HepG2 (cell line): Measurements from ENCODE around the gene FAM110A. TPM values are rescaled to one million over a fixed set of nuclear protein-coding genes. Genes with fewer than 3 reads are reported as not detected.
"Not testable (repeated sequence)": the region's sequence is repeated elsewhere in the genome, so short reads cannot be mapped to it uniquely, and the experiment has no call there.

ENCODE experiments used
- ATAC-seq: fragments of 200-7000 bp; cut with Tn5 transposase; 3 replicates; pipeline ENCODE4 v1.9.1; 2020; ENCODE audit warnings: mild to moderate bottlenecking, moderate library complexity
- BruUV-seq: library from RNA; stranded (reverse); fragments of 400-500 nt; replicated peaks from 2 replicates; lab custom pipeline; 2021; lab: Mats Ljungman, UMichigan
- CTCF ChIA-PET: fragments of 300-600 bp; formaldehyde crosslinking; extraction: SDS; loops from one replicate; lab custom pipeline; 2021; ENCODE audit warnings: low total read pairs, inconsistent platforms, low intra/inter-chr PET ratio; lab: Yijun Ruan, JAX
- POLR2A ChIA-PET: fragments of 350-600 bp; sonication (Branson Sonifier 250); formaldehyde crosslinking; loops from one replicate; lab custom pipeline; 2020; ENCODE audit warnings: antibody characterized with exemption, inconsistent platforms; lab: Yijun Ruan, JAX
- DNase-seq: peaks from one replicate; pipeline ENCODE4 v3.0.0-alpha.2; 2015; ENCODE audit warnings: low spot score
- FAIRE-seq: peaks from 3 replicates; lab custom pipeline; 2011; peaks lifted over from hg19 to GRCh38; lab: Jason Lieb, UNC
- H2AFZ ChIP-seq: one replicate; pipeline ENCODE4 v1.6.1; 2011; ENCODE audit warnings: low read length, inconsistent platforms
- H3K27ac ChIP-seq: fragments of 300-600 bp; 3 replicates; pipeline ENCODE4 v1.8.0; 2011; ENCODE audit warnings: mixed run types, mild to moderate bottlenecking, mixed read lengths, low read length, inconsistent platforms; ENCODE audit not compliant: insufficient read depth; ENCODE audit errors: extremely low read length
- H3K27me3 ChIP-seq, 2 experiments: fragments of 200-600 bp in 1 of 2; 2 replicates in 1 of 2; 3 replicates in 1 of 2; pipeline versions ENCODE4 v1.6.0 to v1.8.0; 2011; ENCODE audit warnings: low read length in 2 of 2, mild to moderate bottlenecking in 2 of 2, moderate library complexity in 2 of 2, inconsistent platforms in 1 of 2; ENCODE audit not compliant: insufficient read depth in 2 of 2, control insufficient read depth in 1 of 2
- H3K36me3 ChIP-seq, 2 experiments: fragments of 200-600 bp in 1 of 2; replicated peaks in 1 of 2; 2 replicates in 1 of 2; 3 replicates in 1 of 2; pipeline versions ENCODE4 v1.5.1 to v1.8.0; 2011; ENCODE audit warnings: low read length in 2 of 2, inconsistent platforms in 1 of 2; ENCODE audit not compliant: insufficient read depth in 2 of 2, control insufficient read depth in 1 of 2
- H3K4me1 ChIP-seq: 2 replicates; pipeline ENCODE4 v1.5.1; 2012; ENCODE audit warnings: low read length, inconsistent platforms; ENCODE audit not compliant: insufficient read depth
- H3K4me2 ChIP-seq: 2 replicates; pipeline ENCODE4 v1.6.0; 2011; ENCODE audit warnings: low read depth, low read length, inconsistent platforms
- H3K4me3 ChIP-seq, 3 experiments: fragments of 200-600 bp in 1 of 3; sonication (generic), shearing (Covaris generic) in 1 of 3; replicated peaks in 1 of 3; 2 replicates each; pipeline ENCODE4 v1.5.1; 2011 to 2016; ENCODE audit warnings: low read length in 3 of 3, inconsistent platforms in 2 of 3, low read depth in 2 of 3, mild to moderate bottlenecking in 2 of 3, control low read depth in 1 of 3, mixed read lengths in 1 of 3; ENCODE audit not compliant: insufficient read depth in 1 of 3
- H3K79me2 ChIP-seq: one replicate; pipeline ENCODE4 v1.6.1; 2011; ENCODE audit warnings: low read length, inconsistent platforms; ENCODE audit not compliant: insufficient read depth
- H3K9ac ChIP-seq: 2 replicates; pipeline ENCODE4 v1.6.0; 2011; ENCODE audit warnings: mild to moderate bottlenecking, low read depth, low read length, inconsistent platforms; ENCODE audit not compliant: insufficient read depth
- H3K9me3 ChIP-seq: 2 replicates; pipeline ENCODE4 v1.5.1; 2012; ENCODE audit warnings: mild to moderate bottlenecking, low read length
- H4K20me1 ChIP-seq: 2 replicates; pipeline ENCODE4 v1.6.0; 2011; ENCODE audit warnings: inconsistent platforms, mild to moderate bottlenecking, low read length, moderate library complexity; ENCODE audit not compliant: insufficient read depth
- CBX1 ChIP-seq: IDR thresholded peaks from one replicate; pipeline ENCODE4 v1.6.1; 2016; ENCODE audit warnings: antibody characterized with exemption, low read depth
- CREM ChIP-seq, 2 experiments: sonication (generic) in 1 of 2; formaldehyde crosslinking in 1 of 2; IDR thresholded peaks; 2 replicates each; pipeline versions ENCODE4 v1.4.0 to v1.6.1; 2016 to 2020; ENCODE audit warnings: antibody characterized with exemption in 1 of 2, mild to moderate bottlenecking in 1 of 2, missing genetic modification reagents in 1 of 2
- MIXL1 ChIP-seq: IDR thresholded peaks from 2 replicates; pipeline ENCODE4 v1.6.1; 2016
- POLR2G ChIP-seq: fragments of 200-400 bp; formaldehyde crosslinking; IDR thresholded peaks from 2 replicates; pipeline ENCODE4 v1.6.1; 2018; ENCODE audit warnings: mild to moderate bottlenecking, low read depth, low read length, moderate library complexity
- SP2 ChIP-seq: sonication (generic); formaldehyde crosslinking; IDR thresholded peaks from 2 replicates; pipeline ENCODE4 v1.5.1; 2020; ENCODE audit warnings: mild to moderate bottlenecking, missing genetic modification reagents
- WGBS: methylation state at CpG from one replicate; pipeline ENCODE4 v1.1.6; 2017; ENCODE audit warnings: low lambda C conversion rate; 5-methylcytosine and 5-hydroxymethylcytosine counted together
- in situ Hi-C: cut with HindIII; loops from 2 replicates; pipeline ENCODE4 v1.10.0; 2017; ENCODE audit warnings: low pct_unique_long_range_greater_than_20kb; ENCODE audit not compliant: extremely low pct_ligation_motif_present
- intact Hi-C: fragments of 100-400 bp; cut with micrococcal nuclease; formaldehyde crosslinking; loops from one replicate; pipeline ENCODE4 v1.10.0; 2022; ENCODE audit not compliant: unreplicated experiment
- polyA plus RNA-seq, 8 experiments: library from polyadenylated mRNA; depleted of rRNA in 3 of 8; stranded (reverse) in 7 of 8; unstranded in 1 of 8; fragments of >200 nt; fragmentation: Illumina TruSeq in 4 of 8; extraction: Trizol in 4 of 8; gene quantifications; 2 replicates each; pipeline versions ENCODE4 v1.2.1 to v1.2.3, GENCODE V29; 2011 to 2016; ENCODE audit warnings: low read depth in 4 of 8, missing spikeins in 1 of 8, mixed read lengths in 1 of 8; ENCODE audit not compliant: insufficient read depth in 1 of 8
- total RNA-seq, 5 experiments: library from RNA; depleted of rRNA; stranded (reverse); fragments of >200 nt; fragmentation: Illumina TruSeq; extraction: Trizol; gene quantifications; 2 replicates each; pipeline ENCODE4 v1.2.3, GENCODE V29; 2016; ENCODE audit warnings: low read depth in 1 of 5
- TF ChIP-seq, protein P1 (sequence below): IDR thresholded peaks from 2 replicates; pipeline ENCODE4 v1.4.0; 2020; ENCODE audit warnings: mild to moderate bottlenecking, missing genetic modification reagents

Gene FAM110A
- total and polyA plus RNA-seq, 2 of the 13 experiments (the other 11 are each of a cell fraction or from before 2014, with no cell fraction given), result 1.9 TPM

GRCh38 chr20:826695-827323 is 6.7 kb upstream of the FAM110A start:
- H3K9ac ChIP-seq, result no peak overlapping the region
- no peak overlapping the region for H3K27ac ChIP-seq
- ChIA-PET CTCF (no interaction called here), POLR2A (no interaction called here)
- no TSS peak for BruUV-seq
- TF ChIP-seq SP2 (CRISPR knock-in tag) (no peak), CREM (IDR thresholded peaks at IDR 0.05) (no peak), CREM (CRISPR knock-in tag; IDR thresholded peaks at IDR 0.05) (no peak), POLR2G (no peak), CBX1 (no peak), MIXL1 (CRISPR knock-in tag) (no peak)
- TF ChIP-seq, protein P1, sequence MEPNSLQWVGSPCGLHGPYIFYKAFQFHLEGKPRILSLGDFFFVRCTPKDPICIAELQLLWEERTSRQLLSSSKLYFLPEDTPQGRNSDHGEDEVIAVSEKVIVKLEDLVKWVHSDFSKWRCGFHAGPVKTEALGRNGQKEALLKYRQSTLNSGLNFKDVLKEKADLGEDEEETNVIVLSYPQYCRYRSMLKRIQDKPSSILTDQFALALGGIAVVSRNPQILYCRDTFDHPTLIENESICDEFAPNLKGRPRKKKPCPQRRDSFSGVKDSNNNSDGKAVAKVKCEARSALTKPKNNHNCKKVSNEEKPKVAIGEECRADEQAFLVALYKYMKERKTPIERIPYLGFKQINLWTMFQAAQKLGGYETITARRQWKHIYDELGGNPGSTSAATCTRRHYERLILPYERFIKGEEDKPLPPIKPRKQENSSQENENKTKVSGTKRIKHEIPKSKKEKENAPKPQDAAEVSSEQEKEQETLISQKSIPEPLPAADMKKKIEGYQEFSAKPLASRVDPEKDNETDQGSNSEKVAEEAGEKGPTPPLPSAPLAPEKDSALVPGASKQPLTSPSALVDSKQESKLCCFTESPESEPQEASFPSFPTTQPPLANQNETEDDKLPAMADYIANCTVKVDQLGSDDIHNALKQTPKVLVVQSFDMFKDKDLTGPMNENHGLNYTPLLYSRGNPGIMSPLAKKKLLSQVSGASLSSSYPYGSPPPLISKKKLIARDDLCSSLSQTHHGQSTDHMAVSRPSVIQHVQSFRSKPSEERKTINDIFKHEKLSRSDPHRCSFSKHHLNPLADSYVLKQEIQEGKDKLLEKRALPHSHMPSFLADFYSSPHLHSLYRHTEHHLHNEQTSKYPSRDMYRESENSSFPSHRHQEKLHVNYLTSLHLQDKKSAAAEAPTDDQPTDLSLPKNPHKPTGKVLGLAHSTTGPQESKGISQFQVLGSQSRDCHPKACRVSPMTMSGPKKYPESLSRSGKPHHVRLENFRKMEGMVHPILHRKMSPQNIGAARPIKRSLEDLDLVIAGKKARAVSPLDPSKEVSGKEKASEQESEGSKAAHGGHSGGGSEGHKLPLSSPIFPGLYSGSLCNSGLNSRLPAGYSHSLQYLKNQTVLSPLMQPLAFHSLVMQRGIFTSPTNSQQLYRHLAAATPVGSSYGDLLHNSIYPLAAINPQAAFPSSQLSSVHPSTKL (CRISPR knock-in tag), result no peak
- ATAC-seq, result no peak
- H3K79me2 ChIP-seq, result no peaks in the 10 kb centered on the region
- no peaks in the 10 kb centered on the region for H4K20me1 ChIP-seq
- H3K36me3 ChIP-seq, result no peaks in the 10 kb centered on the region
- no peak overlapping the region for H3K4me2 ChIP-seq
- peaks cover 0 to 6% of the 10 kb centered on the region in 2 experiments; a peak in 1 of 5 replicates for H3K27me3 ChIP-seq
- H3K4me3 ChIP-seq, result no peak overlapping the region
- WGBS, result 52% methylated on average over 7 of the region's 7 CpGs
- H3K4me1 ChIP-seq, result 0 out of 2 replicates have a peak, but pooled peaks cover 7% of the 10 kb centered on the region
- intact Hi-C loops (no loop called here), in situ Hi-C loops (no loop called here)
- H2AFZ ChIP-seq, result no peak overlapping the region
- no peaks in the 10 kb centered on the region for H3K9me3 ChIP-seq
- FAIRE-seq, result no peak
- no peak for DNase-seq

GRCh38 chr20:827981-828380 is 5.5 kb upstream of the FAM110A start:
- not testable (repeated sequence) for ATAC-seq

More at GRCh38 chr20:827981-828380, 5.5 kb upstream of the FAM110A start:
- H3K4me3 ChIP-seq, H2AFZ ChIP-seq, in situ Hi-C loops, POLR2A ChIA-PET, CTCF ChIA-PET, H3K4me2 ChIP-seq, H3K27ac ChIP-seq, H4K20me1 ChIP-seq, H3K79me2 ChIP-seq, H3K9me3 ChIP-seq, intact Hi-C loops, DNase-seq, H3K4me1 ChIP-seq, H3K9ac ChIP-seq, FAIRE-seq, BruUV-seq, H3K36me3 ChIP-seq, H3K27me3 ChIP-seq: not testable (repeated sequence)
- 40% methylated on average over 8 of the region's 8 CpGs for WGBS
